Measurements from ENCODE around the gene SATB1. TPM values are rescaled to one million over a fixed set of nuclear protein-coding genes. Genes with fewer than 3 reads are reported as not detected.

SATB1 gene
- total and polyA plus RNA-seq, 2 of the 4 experiments (the other 2 are of a cell fraction) = 7.5 to 10.7 TPM

- Histone ChIP-seq H2BK5ac (ENCODE audit: low read depth, low read length, poor library complexity, severe bottlenecking) (no peak overlapping the region), H4K20me1 (ENCODE audit: insufficient read depth, low read length) (no peaks in the 10 kb centered on the region), H3K4me1 (ENCODE audit: control insufficient read depth, insufficient read depth, low read length) (no peaks in the 10 kb centered on the region), H3K4me2 (ENCODE audit: low read depth, low read length) (no peak overlapping the region), H3K56ac (ENCODE audit: extremely low read depth, insufficient read depth, low read length) (no peak overlapping the region), H3K36me3 (ENCODE audit: control insufficient read depth, insufficient read depth, low read length) (peaks cover 4% of the 10 kb centered on the region; the same call in 1 of the 2 replicates), H4K5ac (ENCODE audit: low read depth, low read length) (no peak overlapping the region), H2BK120ac (ENCODE audit: low read depth, low read length) (no peak overlapping the region), H4K91ac (ENCODE audit: insufficient read depth, low read depth, low read length) (no peak overlapping the region), H3K27ac (ENCODE audit: insufficient read depth, low read length) (no peak overlapping the region), H3K4me3 (ENCODE audit: insufficient read depth, low read depth, low read length) (no peak overlapping the region), H3K23ac (ENCODE audit: low read depth, low read length) (no peak overlapping the region), H2AK5ac (ENCODE audit: low read depth, low read length) (no peak overlapping the region), H3K79me1 (ENCODE audit: low read depth in 1 of 2, low read length in 2 of 2) (no peaks in the 10 kb centered on the region), H2AK9ac (replicated peaks; ENCODE audit: low read depth, low read length, poor library complexity) (no peak overlapping the region), H3K27me3 (ENCODE audit: control insufficient read depth, insufficient read depth, low read length) (no peaks in the 10 kb centered on the region), H3K9me1 (ENCODE audit: insufficient read depth, low read length) (no peaks in the 10 kb centered on the region), H3K18ac (ENCODE audit: low read depth, low read length) (no peak overlapping the region), H2BK15ac (ENCODE audit: low read depth, low read length) (no peak overlapping the region), H3K4ac (ENCODE audit: low read depth, low read length) (no peak overlapping the region), H4K8ac (ENCODE audit: low read depth in 2 of 2, low read length in 2 of 2) (no peak overlapping the region), H3K9me3 (ENCODE audit: control insufficient read depth, insufficient read depth, low read length) (no peaks in the 10 kb centered on the region), H3K14ac (replicated peaks; ENCODE audit: low read depth, low read length) (no peak overlapping the region), H2AFZ (replicated peaks; ENCODE audit: low read length, poor library complexity) (no peak overlapping the region), H3K9ac (ENCODE audit: low read depth, low read length) (no peak overlapping the region), H2BK20ac (ENCODE audit: low read depth, low read length) (no peak overlapping the region)
- in situ Hi-C loops (cut with MboI; ENCODE audit: low sequenced_read_pairs) (no loop called here), intact Hi-C loops (cut with micrococcal nuclease) (no loop called here), dilution Hi-C loops (cut with HindIII; ENCODE audit: low sequenced_read_pairs, unreplicated experiment) (no loop called here)
- no peak for ATAC-seq (ENCODE audit: low read depth)
- 77% methylated on average over 6 of the region's 18 CpGs; no CpG with 5 or more reads in 1 of the 2 experiments for WGBS, 2 experiments (ENCODE audit: extremely low coverage in 2 of 2, insufficient read length in 1 of 2)
- ChIA-PET CTCF (no interaction called here), POLR2A (ENCODE audit: unreplicated experiment) (no interaction called here)
- TF ChIP-seq, protein P1, sequence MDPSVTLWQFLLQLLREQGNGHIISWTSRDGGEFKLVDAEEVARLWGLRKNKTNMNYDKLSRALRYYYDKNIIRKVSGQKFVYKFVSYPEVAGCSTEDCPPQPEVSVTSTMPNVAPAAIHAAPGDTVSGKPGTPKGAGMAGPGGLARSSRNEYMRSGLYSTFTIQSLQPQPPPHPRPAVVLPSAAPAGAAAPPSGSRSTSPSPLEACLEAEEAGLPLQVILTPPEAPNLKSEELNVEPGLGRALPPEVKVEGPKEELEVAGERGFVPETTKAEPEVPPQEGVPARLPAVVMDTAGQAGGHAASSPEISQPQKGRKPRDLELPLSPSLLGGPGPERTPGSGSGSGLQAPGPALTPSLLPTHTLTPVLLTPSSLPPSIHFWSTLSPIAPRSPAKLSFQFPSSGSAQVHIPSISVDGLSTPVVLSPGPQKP (IDR thresholded peaks at IDR 0.05; ENCODE audit: borderline replicate concordance, low read depth, low read length) = no peak
- no peak for TF ChIP-seq RCOR1 (IDR thresholded peaks at IDR 0.05; ENCODE audit: insufficient replicate concordance, low read length)
- no peak for TF ChIP-seq POLR2A (IDR thresholded peaks at IDR 0.05; ENCODE audit: low read depth, low read length)
- BruUV-seq (replicated peaks) = no TSS peak
- DNase-seq = no peak
These were observed 75.8 kb downstream of the SATB1 start for GRCh38 chr3:18349197-18349798.

All from IMR-90 (cell line).